Renal pelvis (tissue), 4 donors: ENCODE data around the gene LRRFIP2. TPM values are rescaled to one million over a fixed set of nuclear protein-coding genes. Genes with fewer than 3 reads are reported as not detected.

Experiments
- DNase-seq: peaks from one replicate; pipeline ENCODE4 v3.0.0-alpha.2; 2013
- polyA plus RNA-seq, 3 donors: library from polyadenylated mRNA; unstranded; fragments of 120-200 nt; gene quantifications; one replicate each; pipeline ENCODE4 v1.2.1, GENCODE V29; 2013; ENCODE audit not compliant: insufficient read length in 3 of 3

LRRFIP2 gene
- polyA plus RNA-seq, 3 donors, result 38.1 to 40.5 (median 39.8) TPM

GRCh38 chr3:37029111-37029510, 145.3 kb downstream of the LRRFIP2 start:
- DNase-seq, result no peak

- DNase-seq, result peak; percentile 5
Measured at GRCh38 chr3:37028329-37028728, 146.1 kb downstream of the LRRFIP2 start.

GRCh38 chr3:37026851-37027250, 147.5 kb downstream of the LRRFIP2 start:
- DNase-seq, result no peak

GRCh38 chr3:37025561-37026335, 148.6 kb downstream of the LRRFIP2 start:
- no peak for DNase-seq

GRCh38 chr3:37024820-37025405, 149.5 kb downstream of the LRRFIP2 start:
- no peak for DNase-seq

- DNase-seq, result no peak
Measured at GRCh38 chr3:37024092-37024491, 150.3 kb downstream of the LRRFIP2 start.

GRCh38 chr3:37017683-37018082, 156.7 kb downstream of the LRRFIP2 start:
- no peak for DNase-seq

GRCh38 chr3:37016903-37017302, 157.5 kb downstream of the LRRFIP2 start:
- DNase-seq, result no peak

- DNase-seq, result no peak
Measured at GRCh38 chr3:37015642-37016041, 158.7 kb downstream of the LRRFIP2 start.

- DNase-seq, result no peak
Measured at GRCh38 chr3:37014620-37015019, 159.8 kb downstream of the LRRFIP2 start.

Other genes starting within 250 kb of the LRRFIP2 start
- gene TRANK1, start 229.5 kb downstream of the LRRFIP2 start, polyA plus RNA-seq, result 1 to 10 TPM; 6.8 to 10.0 (median 7.9) TPM
- 10 to 100 TPM; 47.2 to 55.2 (median 54.7) TPM for gene EPM2AIP1, start 181.5 kb downstream of the LRRFIP2 start, polyA plus RNA-seq
- gene MLH1, start 181.1 kb downstream of the LRRFIP2 start, polyA plus RNA-seq, result 10 to 100 TPM; 45.4 to 60.5 (median 49.6) TPM
- gene GOLGA4, start 68.7 kb upstream of the LRRFIP2 start, polyA plus RNA-seq, result 10 to 100 TPM; 70.3 to 76.1 (median 70.4) TPM